Spleen (tissue), 7 donors: ENCODE data around the gene DDX60.

Experiments used
- CTCF ChIP-seq, 11 experiments: fragments of 200-600 bp in 7 of 11; fragments of 450-650 bp in 4 of 11; sonication (generic) in 4 of 11; IDR thresholded peaks in 8 of 11; conservative IDR thresholded peaks in 3 of 11; 1 replicate in 7 of 11; 2 replicates in 4 of 11; pipeline versions ENCODE4 v1.4.0 to v1.8.0; 2016 to 2021; ENCODE audit warnings: antibody characterized with exemption in 11 of 11, inconsistent platforms in 4 of 11, mild to moderate bottlenecking in 1 of 11
- POLR2AphosphoS5 ChIP-seq, 3 donors: sonication (generic); formaldehyde crosslinking; IDR thresholded peaks; one replicate each; pipeline ENCODE4 v1.5.1; 2017; ENCODE audit warnings: antibody characterized with exemption in 3 of 3
- donor health status: DM: no; HTN: no; CAD: no; lungs with moderate emphysema.
- donor health status: DM: no; HTN: no; CAD: no.
- donor health status: DM: no; HTN: no; CAD: no.

- TF ChIP-seq CTCF (IDR thresholded peaks at IDR 0.05 in 8 of 11, conservative IDR thresholded peaks at IDR 0.05 in 3 of 11) (no peak), POLR2AphosphoS5 (IDR thresholded peaks at IDR 0.05) (no peak)
These were observed 109.5 kb downstream of the DDX60 start for GRCh38 chr4:168208957-168209614.
